Parathyroid adenoma (tissue), 2 donors: ENCODE results near the gene AGAP1.

Source experiments
- H2AFZ ChIP-seq: fragments of 300-600 bp; sonication (generic); one replicate; pipeline ENCODE4 v1.7.0; 2017; ENCODE audit warnings: antibody characterized with exemption, mild to moderate bottlenecking
- H3K27ac ChIP-seq: fragments of 300-600 bp; sonication (generic); one replicate; pipeline ENCODE4 v1.7.0; 2017
- H3K27me3 ChIP-seq: fragments of 300-600 bp; sonication (generic); one replicate; pipeline ENCODE4 v1.7.0; 2017; ENCODE audit warnings: low read length; ENCODE audit not compliant: control insufficient read depth, insufficient read depth
- H3K36me3 ChIP-seq: fragments of 300-600 bp; sonication (generic); one replicate; pipeline ENCODE4 v1.7.0; 2017; ENCODE audit warnings: low read length; ENCODE audit not compliant: control insufficient read depth, insufficient read depth
- H3K4me1 ChIP-seq: fragments of 300-600 bp; sonication (generic); one replicate; pipeline ENCODE4 v1.7.0; 2017; ENCODE audit warnings: control low read depth
- H3K4me2 ChIP-seq: fragments of 300-600 bp; sonication (generic); one replicate; pipeline ENCODE4 v1.7.0; 2017; ENCODE audit warnings: low read length
- H3K4me3 ChIP-seq: fragments of 300-600 bp; sonication (generic); one replicate; pipeline ENCODE4 v1.7.0; 2017; ENCODE audit warnings: low read depth, low read length
- H3K79me2 ChIP-seq: fragments of 300-600 bp; sonication (generic); one replicate; pipeline ENCODE4 v1.7.0; 2017; ENCODE audit warnings: control low read depth
- H3K9ac ChIP-seq: fragments of 300-600 bp; sonication (generic); one replicate; pipeline ENCODE4 v1.7.0; 2017; ENCODE audit warnings: mild to moderate bottlenecking
- H3K9me3 ChIP-seq: fragments of 300-600 bp; sonication (generic); one replicate; pipeline ENCODE4 v1.7.0; 2017; ENCODE audit warnings: low read length; ENCODE audit not compliant: control insufficient read depth
- TF ChIP-seq, protein P1 (sequence below): fragments of 300-600 bp; sonication (generic); IDR thresholded peaks from one replicate; pipeline ENCODE4 v1.7.0; 2017; ENCODE audit warnings: antibody characterized with exemption, mild to moderate bottlenecking
- donor health status: primary hyperparathyroidism.

Gene AGAP1

DNA sequence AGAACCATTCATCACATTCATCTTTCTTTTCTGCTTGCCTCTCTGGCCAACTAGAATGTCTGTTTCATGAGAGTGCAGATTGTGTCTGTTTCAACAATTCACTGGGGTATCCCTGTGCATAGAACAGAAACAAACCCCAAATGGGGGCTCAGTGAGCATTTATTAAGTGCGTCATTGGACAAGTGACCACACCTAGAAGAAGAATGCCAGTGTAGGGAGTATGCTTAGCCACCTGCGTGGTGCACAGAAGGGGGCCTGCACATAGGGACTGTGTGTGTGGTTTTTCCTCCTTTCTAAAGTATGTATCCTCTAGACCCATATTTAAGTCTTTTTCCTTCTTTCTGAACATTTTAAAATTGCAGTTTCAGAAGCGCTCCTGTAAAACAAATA lies 255.9 kb downstream of the AGAP1 start:
- TF ChIP-seq, protein P1, sequence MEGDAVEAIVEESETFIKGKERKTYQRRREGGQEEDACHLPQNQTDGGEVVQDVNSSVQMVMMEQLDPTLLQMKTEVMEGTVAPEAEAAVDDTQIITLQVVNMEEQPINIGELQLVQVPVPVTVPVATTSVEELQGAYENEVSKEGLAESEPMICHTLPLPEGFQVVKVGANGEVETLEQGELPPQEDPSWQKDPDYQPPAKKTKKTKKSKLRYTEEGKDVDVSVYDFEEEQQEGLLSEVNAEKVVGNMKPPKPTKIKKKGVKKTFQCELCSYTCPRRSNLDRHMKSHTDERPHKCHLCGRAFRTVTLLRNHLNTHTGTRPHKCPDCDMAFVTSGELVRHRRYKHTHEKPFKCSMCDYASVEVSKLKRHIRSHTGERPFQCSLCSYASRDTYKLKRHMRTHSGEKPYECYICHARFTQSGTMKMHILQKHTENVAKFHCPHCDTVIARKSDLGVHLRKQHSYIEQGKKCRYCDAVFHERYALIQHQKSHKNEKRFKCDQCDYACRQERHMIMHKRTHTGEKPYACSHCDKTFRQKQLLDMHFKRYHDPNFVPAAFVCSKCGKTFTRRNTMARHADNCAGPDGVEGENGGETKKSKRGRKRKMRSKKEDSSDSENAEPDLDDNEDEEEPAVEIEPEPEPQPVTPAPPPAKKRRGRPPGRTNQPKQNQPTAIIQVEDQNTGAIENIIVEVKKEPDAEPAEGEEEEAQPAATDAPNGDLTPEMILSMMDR, result no peak
- H3K27ac ChIP-seq, result no peak overlapping the region

DNA sequence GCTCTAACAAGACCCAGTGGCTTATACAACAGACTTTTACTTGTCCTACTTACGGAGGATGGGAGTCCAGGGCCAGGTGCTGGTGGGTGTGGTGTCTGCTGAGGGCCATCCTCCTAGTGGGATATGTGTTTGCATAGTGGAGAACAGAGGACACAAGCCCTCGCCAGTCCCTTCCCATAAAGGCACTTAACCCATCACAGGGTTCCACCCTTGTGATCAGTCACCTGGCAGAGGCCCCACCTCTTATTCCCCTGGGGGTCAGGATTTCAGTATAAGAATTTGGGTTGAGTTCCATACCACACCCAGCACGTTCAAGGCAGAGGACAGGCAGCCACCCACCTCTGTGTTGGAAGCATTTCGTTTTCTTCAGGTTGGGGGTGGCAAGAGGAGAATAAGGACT lies 259.0 kb downstream of the AGAP1 start:
- no peak overlapping the region for H2AFZ ChIP-seq
- H3K9ac ChIP-seq, result no peak overlapping the region
- H3K4me1 ChIP-seq, result no peaks in the 10 kb centered on the region
- no peaks in the 10 kb centered on the region for H3K9me3 ChIP-seq
- no peak overlapping the region for H3K27ac ChIP-seq
- no peaks in the 10 kb centered on the region for H3K27me3 ChIP-seq
- no peak overlapping the region for H3K4me2 ChIP-seq
- no peaks in the 10 kb centered on the region for H3K79me2 ChIP-seq
- no peak overlapping the region for H3K4me3 ChIP-seq
- TF ChIP-seq, protein P1, result no peak
- H3K36me3 ChIP-seq, result no peaks in the 10 kb centered on the region

More for the DNA sequence above, 255.9 kb downstream of the AGAP1 start:
- Histone ChIP-seq H3K4me3 (no peak overlapping the region), H3K36me3 (no peaks in the 10 kb centered on the region), H3K9me3 (no peaks in the 10 kb centered on the region), H3K9ac (no peak overlapping the region), H3K79me2 (no peaks in the 10 kb centered on the region), H2AFZ (no peak overlapping the region), H3K27me3 (no peaks in the 10 kb centered on the region), H3K4me1 (no peaks in the 10 kb centered on the region), H3K4me2 (no peak overlapping the region)

DNA sequence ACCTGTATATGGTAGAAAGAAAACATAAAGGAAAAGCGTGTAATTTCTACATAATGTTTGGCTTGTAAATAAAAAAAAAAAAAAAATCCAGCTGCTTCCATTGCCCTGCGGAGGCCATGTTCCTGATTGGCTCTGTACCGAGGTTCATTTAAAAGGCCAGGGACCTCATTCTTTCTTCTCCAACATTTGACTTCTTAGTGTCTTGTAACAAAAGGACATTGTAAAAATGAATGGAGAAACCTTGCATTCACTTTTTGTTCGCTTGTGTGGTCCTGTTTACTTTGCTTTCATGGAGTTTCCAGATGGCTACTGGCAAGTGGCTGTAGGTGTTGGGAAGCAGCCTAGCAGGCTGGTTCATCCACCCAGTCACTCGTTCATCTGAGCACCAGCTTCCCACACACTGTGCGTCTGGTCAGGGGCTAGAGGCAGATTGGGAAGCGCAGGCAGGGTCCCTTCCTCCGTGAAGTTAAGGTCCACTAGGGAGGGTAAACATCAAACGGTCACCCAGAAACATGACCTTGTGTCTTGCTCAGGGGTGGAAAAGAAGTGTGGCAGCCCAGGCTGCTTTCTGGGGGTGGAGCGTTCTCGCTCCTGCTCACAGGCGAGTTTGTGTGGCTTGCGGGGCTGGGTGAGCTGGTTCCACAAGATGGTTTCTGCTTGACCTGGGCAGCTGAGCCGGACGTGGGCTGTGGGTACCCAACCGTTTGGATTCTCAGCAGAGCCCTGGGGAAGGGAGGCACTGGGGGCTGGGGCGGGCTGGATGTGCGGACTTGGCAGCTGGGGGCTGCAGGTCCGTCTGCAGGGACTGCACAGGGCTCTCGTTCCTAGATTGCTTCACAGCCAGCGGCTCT lies 260.7 kb downstream of the AGAP1 start:
- H2AFZ ChIP-seq, result no peak overlapping the region
- no peak overlapping the region for H3K4me3 ChIP-seq
- H3K4me2 ChIP-seq, result no peak overlapping the region
- H3K9me3 ChIP-seq, result no peaks in the 10 kb centered on the region
- TF ChIP-seq, protein P1, result no peak
- no peaks in the 10 kb centered on the region for H3K4me1 ChIP-seq
- no peaks in the 10 kb centered on the region for H3K36me3 ChIP-seq
- H3K27me3 ChIP-seq, result no peaks in the 10 kb centered on the region
- no peak overlapping the region for H3K27ac ChIP-seq
- no peaks in the 10 kb centered on the region for H3K79me2 ChIP-seq
- no peak overlapping the region for H3K9ac ChIP-seq

DNA sequence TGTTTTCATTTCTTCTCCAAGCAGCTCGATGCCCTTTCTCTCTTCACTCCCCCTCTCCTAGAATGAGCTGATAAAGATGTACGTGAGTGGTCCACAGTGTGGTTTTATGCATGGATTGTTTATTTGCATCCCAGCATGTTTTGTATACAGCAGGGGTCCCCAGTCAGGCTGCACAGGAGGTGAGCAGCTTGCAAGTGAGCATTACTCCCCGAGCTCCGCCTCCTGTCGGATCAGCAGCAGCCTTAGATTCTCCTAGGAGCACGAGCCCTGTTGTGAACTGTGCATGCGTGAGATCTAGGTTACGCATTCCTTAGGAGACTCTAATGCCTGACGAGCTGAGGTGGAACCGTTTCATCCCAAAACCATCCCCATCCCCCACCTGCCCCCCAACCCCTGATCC lies 262.6 kb downstream of the AGAP1 start:
- H3K9ac ChIP-seq, result no peak overlapping the region
- H3K79me2 ChIP-seq, result no peaks in the 10 kb centered on the region
- TF ChIP-seq, protein P1, result no peak
- H3K9me3 ChIP-seq, result no peaks in the 10 kb centered on the region
- no peak overlapping the region for H3K4me2 ChIP-seq
- H3K4me1 ChIP-seq, result no peaks in the 10 kb centered on the region
- no peaks in the 10 kb centered on the region for H3K27me3 ChIP-seq
- no peak overlapping the region for H3K4me3 ChIP-seq
- H3K36me3 ChIP-seq, result no peaks in the 10 kb centered on the region
- H2AFZ ChIP-seq, result no peak overlapping the region
- no peak overlapping the region for H3K27ac ChIP-seq

DNA sequence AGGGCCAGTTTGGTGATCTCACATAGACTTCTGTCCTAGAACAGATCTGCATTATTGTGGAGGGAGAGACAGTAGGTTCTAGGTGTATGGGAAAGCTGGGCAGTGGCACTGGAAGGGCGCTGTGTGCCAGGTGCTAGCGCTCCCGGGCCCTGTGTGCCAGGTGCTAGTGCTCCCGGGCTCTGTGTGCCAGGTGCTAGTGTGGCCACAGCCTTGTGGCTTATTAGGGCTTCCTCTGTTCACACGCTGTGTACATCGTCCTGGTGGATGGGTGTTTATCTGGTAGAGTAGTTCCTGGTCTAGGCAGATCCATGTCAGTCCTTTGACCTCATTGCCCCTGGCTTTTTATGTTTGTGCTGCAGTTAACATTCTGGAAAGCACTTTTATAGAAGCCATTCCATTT lies 263.4 kb downstream of the AGAP1 start:
- TF ChIP-seq, protein P1, result no peak
- no peak overlapping the region for H3K9ac ChIP-seq
- H3K4me3 ChIP-seq, result no peak overlapping the region
- H3K27me3 ChIP-seq, result no peaks in the 10 kb centered on the region
- H3K4me1 ChIP-seq, result no peaks in the 10 kb centered on the region
- H2AFZ ChIP-seq, result no peak overlapping the region
- no peak overlapping the region for H3K4me2 ChIP-seq
- no peak overlapping the region for H3K27ac ChIP-seq
- H3K79me2 ChIP-seq, result no peaks in the 10 kb centered on the region
- no peaks in the 10 kb centered on the region for H3K9me3 ChIP-seq
- H3K36me3 ChIP-seq, result no peaks in the 10 kb centered on the region
